GM12874 (cell line): ENCODE data around the gene UBE3B.

Experiments
- CTCF ChIP-seq: IDR thresholded peaks from 2 replicates; pipeline ENCODE4 v1.5.1; 2011; ENCODE audit warnings: low read depth, mild to moderate bottlenecking, control low read depth, low read length, moderate library complexity; ENCODE audit not compliant: insufficient read depth

UBE3B gene

GRCh38 chr12:109461846-109462756, 15.3 kb upstream of the UBE3B start:
- TF ChIP-seq CTCF: no peak

GRCh38 chr12:109462868-109463692, 14.4 kb upstream of the UBE3B start:
- TF ChIP-seq CTCF: no peak

GRCh38 chr12:109463756-109464155, 13.7 kb upstream of the UBE3B start:
- no peak for TF ChIP-seq CTCF

GRCh38 chr12:109464642-109465351, 12.6 kb upstream of the UBE3B start:
- TF ChIP-seq CTCF: no peak

- TF ChIP-seq CTCF: no peak
Observed at GRCh38 chr12:109466305-109466704, 11.1 kb upstream of the UBE3B start.

- no peak for TF ChIP-seq CTCF
Observed at GRCh38 chr12:109466821-109467220, 10.6 kb upstream of the UBE3B start.
